Choroid plexus epithelial cell (primary cell): ENCODE measurements around the gene CDK2.

Source experiments
- DNase-seq: peaks from one replicate; pipeline ENCODE4 v3.0.0-alpha.2; 2010; ENCODE audit warnings: low read depth
- H3K4me3 ChIP-seq: 2 replicates; pipeline ENCODE4 v1.5.1; 2011; ENCODE audit warnings: low read depth, mild to moderate bottlenecking, control low read depth, low read length, moderate library complexity
- TF ChIP-seq, protein P1 (sequence below): conservative IDR thresholded peaks from 2 replicates; pipeline ENCODE4 v1.5.1; 2011; ENCODE audit warnings: low read depth, mild to moderate bottlenecking, control low read depth, inconsistent platforms, low read length, moderate library complexity

The CDK2 gene

DNA sequence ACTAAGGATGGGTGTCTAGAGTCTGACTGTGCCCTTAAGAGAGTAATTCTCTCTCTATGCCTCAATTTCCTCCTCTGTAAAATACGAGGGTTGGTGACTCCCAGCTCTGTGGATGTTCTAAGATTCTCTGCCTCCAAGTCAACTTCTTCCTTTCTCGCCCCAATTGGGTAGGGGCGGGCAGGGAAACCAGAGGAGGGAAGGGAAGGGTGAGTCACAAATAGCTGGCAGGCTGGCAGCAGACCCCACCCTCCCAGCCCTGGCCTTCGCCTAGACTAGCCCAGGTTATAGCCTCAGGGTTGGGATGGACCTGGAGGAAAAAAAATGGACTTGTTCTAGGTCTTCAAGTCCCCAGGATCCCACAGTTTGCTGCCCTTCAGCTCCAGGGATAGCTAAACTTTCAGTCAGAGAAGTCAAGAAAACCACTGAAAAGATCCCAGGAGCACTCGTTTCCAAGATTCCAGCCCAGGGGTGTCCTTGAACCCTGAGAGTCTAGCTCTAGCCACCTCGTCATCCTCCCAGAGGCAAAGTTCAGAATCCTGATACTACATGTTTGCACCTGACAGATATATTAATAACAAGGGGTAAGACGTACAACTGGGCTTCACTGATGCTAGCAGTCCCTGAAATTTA, 33.3 kb upstream of the CDK2 start:
- no peak for DNase-seq
- no peak overlapping the region for H3K4me3 ChIP-seq
- TF ChIP-seq, protein P1, sequence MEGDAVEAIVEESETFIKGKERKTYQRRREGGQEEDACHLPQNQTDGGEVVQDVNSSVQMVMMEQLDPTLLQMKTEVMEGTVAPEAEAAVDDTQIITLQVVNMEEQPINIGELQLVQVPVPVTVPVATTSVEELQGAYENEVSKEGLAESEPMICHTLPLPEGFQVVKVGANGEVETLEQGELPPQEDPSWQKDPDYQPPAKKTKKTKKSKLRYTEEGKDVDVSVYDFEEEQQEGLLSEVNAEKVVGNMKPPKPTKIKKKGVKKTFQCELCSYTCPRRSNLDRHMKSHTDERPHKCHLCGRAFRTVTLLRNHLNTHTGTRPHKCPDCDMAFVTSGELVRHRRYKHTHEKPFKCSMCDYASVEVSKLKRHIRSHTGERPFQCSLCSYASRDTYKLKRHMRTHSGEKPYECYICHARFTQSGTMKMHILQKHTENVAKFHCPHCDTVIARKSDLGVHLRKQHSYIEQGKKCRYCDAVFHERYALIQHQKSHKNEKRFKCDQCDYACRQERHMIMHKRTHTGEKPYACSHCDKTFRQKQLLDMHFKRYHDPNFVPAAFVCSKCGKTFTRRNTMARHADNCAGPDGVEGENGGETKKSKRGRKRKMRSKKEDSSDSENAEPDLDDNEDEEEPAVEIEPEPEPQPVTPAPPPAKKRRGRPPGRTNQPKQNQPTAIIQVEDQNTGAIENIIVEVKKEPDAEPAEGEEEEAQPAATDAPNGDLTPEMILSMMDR, result no peak

GRCh38 chr12:55933799-55934742, 32.6 kb upstream of the CDK2 start:
- no peak overlapping the region for H3K4me3 ChIP-seq
- TF ChIP-seq, protein P1, result no peak
- DNase-seq, result peak; percentile 4

GRCh38 chr12:55934773-55935172, 31.9 kb upstream of the CDK2 start:
- no peak overlapping the region for H3K4me3 ChIP-seq
- TF ChIP-seq, protein P1, result no peak
- no peak for DNase-seq

GRCh38 chr12:55935738-55936151, 30.9 kb upstream of the CDK2 start:
- TF ChIP-seq, protein P1, result peak; percentile 16
- peak overlapping the region; percentile 56 for H3K4me3 ChIP-seq
- peak; percentile 11 for DNase-seq

GRCh38 chr12:55937981-55938380, 28.6 kb upstream of the CDK2 start:
- no peak for DNase-seq
- TF ChIP-seq, protein P1, result no peak
- no peak overlapping the region for H3K4me3 ChIP-seq

DNA sequence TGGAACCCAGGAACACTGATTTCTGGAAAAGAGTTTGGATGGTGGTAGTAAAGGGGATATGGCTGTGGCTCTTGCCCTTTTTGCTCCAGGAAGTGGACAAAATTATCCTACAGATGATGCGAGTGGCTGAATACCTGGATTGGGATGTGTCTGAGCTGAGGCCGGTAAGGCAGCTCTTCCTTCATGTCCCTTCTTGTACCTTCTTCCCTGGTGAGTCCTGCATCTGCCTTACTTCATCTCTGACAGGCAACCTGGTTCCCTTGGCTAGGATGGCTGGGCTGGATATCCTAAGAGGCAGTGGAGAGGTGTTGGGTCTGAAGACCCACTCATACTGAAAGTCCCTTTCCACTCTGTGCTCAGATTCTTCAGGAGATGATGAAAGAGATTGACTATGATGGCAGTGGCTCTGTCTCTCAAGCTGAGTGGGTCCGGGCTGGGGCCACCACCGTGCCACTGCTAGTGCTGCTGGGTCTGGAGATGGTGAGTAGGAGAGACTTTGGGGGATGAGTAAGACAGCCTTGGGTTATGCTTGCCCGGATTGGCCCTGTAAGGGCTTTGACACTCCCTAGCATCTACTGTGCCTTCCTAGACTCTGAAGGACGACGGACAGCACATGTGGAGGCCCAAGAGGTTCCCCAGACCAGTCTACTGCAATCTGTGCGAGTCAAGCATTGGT, 27.7 kb upstream of the CDK2 start:
- H3K4me3 ChIP-seq, result no peak overlapping the region
- no peak for DNase-seq
- TF ChIP-seq, protein P1, result no peak
